Measurements from ENCODE around the gene PTGDS. TPM values are rescaled to one million over a fixed set of nuclear protein-coding genes. Genes with fewer than 3 reads are reported as not detected.

The PTGDS gene
- total and polyA plus RNA-seq, 9 donors: 5.8 to 191 (median 43.1) TPM

DNA sequence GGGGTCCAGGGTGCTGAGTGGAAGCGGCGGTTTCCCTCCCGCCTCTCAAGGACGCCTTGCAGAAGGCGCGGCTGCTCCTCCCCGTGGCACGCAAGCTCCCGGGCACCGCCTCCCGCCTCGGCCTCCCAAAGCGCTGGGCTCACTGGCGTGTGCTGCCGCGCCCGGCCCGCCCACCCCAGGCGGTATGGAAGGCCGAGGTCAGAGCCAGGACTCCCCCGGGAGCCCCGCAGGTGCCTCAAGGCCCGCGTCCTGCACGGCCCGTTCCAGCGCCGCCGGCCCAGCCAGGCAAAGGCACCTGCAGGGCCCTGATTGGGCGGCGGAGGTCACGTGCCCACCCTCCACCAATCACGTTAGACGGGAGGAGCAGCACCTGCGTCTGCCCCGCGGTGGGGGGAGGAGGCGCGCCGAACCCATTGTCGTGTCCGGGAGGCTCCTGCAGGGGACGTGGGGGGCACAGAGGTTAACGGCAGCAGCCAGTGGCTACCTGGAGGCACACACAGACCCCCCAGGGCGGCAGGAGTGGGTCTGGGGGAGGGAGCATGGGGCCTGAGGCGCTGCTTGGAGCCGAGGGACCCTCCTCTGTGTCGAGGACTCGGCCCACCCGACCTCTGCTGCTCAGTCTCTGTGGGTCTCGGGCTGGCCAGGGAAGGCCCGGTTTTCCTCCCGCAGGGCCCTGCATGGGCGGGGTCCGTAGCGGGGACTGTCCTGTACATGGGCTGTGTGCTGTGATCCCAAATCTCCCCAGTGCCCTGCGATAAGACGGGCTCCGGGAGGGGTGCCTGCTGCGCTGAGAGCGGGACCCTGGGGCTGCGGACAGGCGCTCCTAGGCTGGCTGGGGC lies 27.3 kb upstream of the PTGDS start:
- DNase-seq: peak; percentile 91 to 96 (median 94)
- intact Hi-C loops (cut with DNase I): loop anchor here in 1 of 4 donors (5.0 to 10.0 kb wide), 2 partner anchors 82 to 105 kb away; partner anchors contain the start of genes AJM1, FUT7 and PHPT1
- H3K4me3 ChIP-seq: peak overlapping the region; percentile 44
- TF ChIP-seq POLR2A (IDR thresholded peaks at IDR 0.05) (peak; percentile 22), EP300 (IDR thresholded peaks at IDR 0.05) (no peak)
- TF ChIP-seq, protein P1, sequence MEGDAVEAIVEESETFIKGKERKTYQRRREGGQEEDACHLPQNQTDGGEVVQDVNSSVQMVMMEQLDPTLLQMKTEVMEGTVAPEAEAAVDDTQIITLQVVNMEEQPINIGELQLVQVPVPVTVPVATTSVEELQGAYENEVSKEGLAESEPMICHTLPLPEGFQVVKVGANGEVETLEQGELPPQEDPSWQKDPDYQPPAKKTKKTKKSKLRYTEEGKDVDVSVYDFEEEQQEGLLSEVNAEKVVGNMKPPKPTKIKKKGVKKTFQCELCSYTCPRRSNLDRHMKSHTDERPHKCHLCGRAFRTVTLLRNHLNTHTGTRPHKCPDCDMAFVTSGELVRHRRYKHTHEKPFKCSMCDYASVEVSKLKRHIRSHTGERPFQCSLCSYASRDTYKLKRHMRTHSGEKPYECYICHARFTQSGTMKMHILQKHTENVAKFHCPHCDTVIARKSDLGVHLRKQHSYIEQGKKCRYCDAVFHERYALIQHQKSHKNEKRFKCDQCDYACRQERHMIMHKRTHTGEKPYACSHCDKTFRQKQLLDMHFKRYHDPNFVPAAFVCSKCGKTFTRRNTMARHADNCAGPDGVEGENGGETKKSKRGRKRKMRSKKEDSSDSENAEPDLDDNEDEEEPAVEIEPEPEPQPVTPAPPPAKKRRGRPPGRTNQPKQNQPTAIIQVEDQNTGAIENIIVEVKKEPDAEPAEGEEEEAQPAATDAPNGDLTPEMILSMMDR (IDR thresholded peaks at IDR 0.05): peak in 1 of 3 donors; percentile 30
- peaks cover 7% of the 10 kb centered on the region for H3K4me1 ChIP-seq (ENCODE audit: insufficient read depth)
- 1 to 2% (median 1%) methylated on average over 42 to 63 of the region's 63 CpGs for WGBS, 3 donors
- no peaks in the 10 kb centered on the region for H3K36me3 ChIP-seq
- peak overlapping the region; percentile 4 to 62 for H3K27ac ChIP-seq
- no peaks in the 10 kb centered on the region for H3K9me3 ChIP-seq
- no peaks in the 10 kb centered on the region for H3K27me3 ChIP-seq

DNA sequence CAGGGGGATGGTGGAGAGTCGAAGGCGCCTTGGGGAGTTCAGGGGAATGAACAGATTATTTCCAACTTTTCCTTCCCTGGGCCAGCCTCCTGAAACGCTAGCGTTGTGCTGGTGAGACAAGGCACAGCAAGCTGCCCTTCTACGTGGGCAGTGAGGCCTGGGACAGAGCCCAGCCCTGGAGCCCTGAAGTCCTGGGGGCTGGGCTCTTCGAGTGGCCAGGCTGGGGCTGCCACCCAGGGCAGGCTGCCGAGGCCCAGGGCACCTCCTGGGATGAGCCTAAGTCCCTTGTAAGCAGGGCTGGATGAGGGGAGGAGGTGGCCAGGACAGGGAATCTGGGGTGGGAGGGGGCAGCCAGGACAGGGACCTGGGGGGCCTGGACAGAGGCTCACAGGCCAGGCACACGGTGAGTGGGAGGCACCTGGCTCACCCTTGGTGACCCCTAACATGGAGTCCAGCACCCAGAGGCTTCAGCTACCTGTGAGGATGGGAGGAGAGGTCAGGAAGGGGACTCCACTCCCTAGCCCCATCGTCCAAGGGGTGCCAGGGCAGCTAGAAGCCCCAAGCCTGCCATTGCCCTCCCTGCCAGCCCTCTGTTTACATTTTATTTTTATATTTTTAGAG lies 26.5 kb upstream of the PTGDS start:
- Histone ChIP-seq H3K4me3 (no peak overlapping the region), H3K27me3 (no peaks in the 10 kb centered on the region), H3K9me3 (no peaks in the 10 kb centered on the region), H3K36me3 (no peaks in the 10 kb centered on the region), H3K27ac (peak overlapping the region in 1 of 2 donors; percentile 4), H3K4me1 (ENCODE audit: insufficient read depth) (peaks cover 7% of the 10 kb centered on the region)
- 32 to 45% (median 38%) methylated on average over 9 of the region's 9 CpGs for WGBS, 3 donors
- peak in 2 of 5 donors; percentile 17 to 32 for DNase-seq
- intact Hi-C loops (cut with DNase I): loop anchor here in 1 of 4 donors (5.0 kb wide), 1 partner anchor 82 kb away; the partner anchor contains the start of gene FUT7
- TF ChIP-seq POLR2A (IDR thresholded peaks at IDR 0.05): no peak
- no peak for TF ChIP-seq EP300 (IDR thresholded peaks at IDR 0.05)
- TF ChIP-seq, protein P1 (IDR thresholded peaks at IDR 0.05): no peak

GRCh38 chr9:136951541-136952320 lies 25.6 kb upstream of the PTGDS start, which contains the start of gene LCN12:
LCN12 (plus strand) TSS chr9:136952273; CDS start chr9:136952328, 55 bp downstream.
- Histone ChIP-seq H3K36me3 (no peaks in the 10 kb centered on the region), H3K27me3 (no peaks in the 10 kb centered on the region), H3K4me1 (ENCODE audit: insufficient read depth) (peaks cover 7% of the 10 kb centered on the region), H3K27ac (peak within 1 kb of the TSS in 1 of 2 donors; percentile 77), H3K4me3 (no peak within 1 kb of the TSS), H3K9me3 (no peaks in the 10 kb centered on the region)
- TF ChIP-seq EP300 (IDR thresholded peaks at IDR 0.05): no peak
- no peak for TF ChIP-seq POLR2A (IDR thresholded peaks at IDR 0.05)
- TF ChIP-seq, protein P1 (IDR thresholded peaks at IDR 0.05): no peak
- DNase-seq: peak in 2 of 5 donors; percentile 52 to 56
- WGBS, 3 donors: 35 to 55% (median 47%) methylated on average over 13 to 14 of the region's 14 CpGs
- intact Hi-C loops (cut with DNase I): loop anchor here in 1 of 4 donors (5.0 kb wide), 1 partner anchor 81 kb away; the partner anchor contains the start of gene FUT7
